OCI-LY1 (cell line): ENCODE measurements around the gene TOP3B.

Experiments
- H2AFZ ChIP-seq: fragments of 200-600 bp; sonication (generic), shearing (Covaris generic); 2 replicates; pipeline ENCODE4 v1.6.0; 2014; ENCODE audit warnings: antibody characterized with exemption, mild to moderate bottlenecking, low read length
- H3F3A ChIP-seq: fragments of 200-600 bp; sonication (generic), shearing (Covaris generic); 2 replicates; pipeline ENCODE4 v1.6.0; 2014; ENCODE audit warnings: mild to moderate bottlenecking, antibody characterized with exemption, low read length, moderate library complexity; ENCODE audit not compliant: insufficient read depth
- H3K27ac ChIP-seq: fragments of 200-600 bp; sonication (generic); 2 replicates; pipeline ENCODE4 v1.5.1; 2014; ENCODE audit warnings: low read length, mixed run types, mild to moderate bottlenecking, low read depth; ENCODE audit not compliant: poor library complexity, severe bottlenecking
- H3K27me3 ChIP-seq: fragments of 200-600 bp; sonication (generic); 2 replicates; pipeline ENCODE4 v1.6.0; 2014; ENCODE audit warnings: antibody characterized with exemption, mild to moderate bottlenecking, low read length, moderate library complexity; ENCODE audit not compliant: insufficient read depth
- H3K36me3 ChIP-seq: fragments of 200-600 bp; sonication (generic); 2 replicates; pipeline ENCODE4 v1.6.1; 2014; ENCODE audit warnings: mild to moderate bottlenecking, antibody characterized with exemption, low read length, moderate library complexity, mixed read lengths; ENCODE audit not compliant: insufficient read depth
- H3K4me1 ChIP-seq: fragments of 200-600 bp; sonication (generic); 2 replicates; pipeline ENCODE4 v1.5.1; 2014; ENCODE audit warnings: mild to moderate bottlenecking, low read length, moderate library complexity; ENCODE audit not compliant: insufficient read depth, severe bottlenecking
- H3K4me2 ChIP-seq: fragments of 200-600 bp; sonication (generic), shearing (Covaris generic); 2 replicates; pipeline ENCODE4 v1.6.1; 2014; ENCODE audit warnings: low read length
- H3K4me3 ChIP-seq: fragments of 200-600 bp; sonication (generic); 2 replicates; pipeline ENCODE4 v1.5.1; 2014; ENCODE audit warnings: low read length, low read depth, mild to moderate bottlenecking, mixed read lengths; ENCODE audit not compliant: poor library complexity, severe bottlenecking
- H3K79me2 ChIP-seq: fragments of 200-600 bp; shearing (Covaris generic); 2 replicates; pipeline ENCODE4 v1.6.1; 2016; ENCODE audit warnings: mixed run types, low read length, mixed read lengths; ENCODE audit not compliant: insufficient read depth
- H3K9ac ChIP-seq: fragments of 200-600 bp; sonication (generic), shearing (Covaris generic); 2 replicates; pipeline ENCODE4 v1.6.1; 2014; ENCODE audit warnings: mild to moderate bottlenecking, low read length, mixed read lengths
- H3K9me2 ChIP-seq: fragments of 200-600 bp; sonication (generic), shearing (Covaris generic); 2 replicates; pipeline ENCODE4 v1.6.1; 2014; ENCODE audit warnings: low read depth, mild to moderate bottlenecking, low read length, mixed read lengths
- H3K9me3 ChIP-seq: fragments of 200-600 bp; shearing (Covaris generic); 2 replicates; pipeline ENCODE4 v1.6.1; 2014; ENCODE audit warnings: low read length, mixed read lengths
- H4K20me1 ChIP-seq: fragments of 200-600 bp; sonication (generic), shearing (Covaris generic); 2 replicates; pipeline ENCODE4 v1.6.0; 2016; ENCODE audit warnings: mild to moderate bottlenecking, low read length; ENCODE audit not compliant: insufficient read depth
- EZH2 ChIP-seq: fragments of 200-600 bp; sonication (generic), shearing (Covaris generic); IDR thresholded peaks from 2 replicates; pipeline ENCODE4 v1.8.0; 2017; ENCODE audit warnings: borderline replicate concordance, mixed run types, mild to moderate bottlenecking, antibody characterized with exemption, low read length, moderate library complexity, mixed read lengths
- TF ChIP-seq, protein P1 (sequence below): fragments of 200-600 bp; sonication (generic), shearing (Covaris generic); IDR thresholded peaks from 2 replicates; pipeline ENCODE4 v1.5.1; 2017; ENCODE audit warnings: mild to moderate bottlenecking, antibody characterized with exemption, low read length, moderate library complexity, mixed read lengths

Gene TOP3B

DNA sequence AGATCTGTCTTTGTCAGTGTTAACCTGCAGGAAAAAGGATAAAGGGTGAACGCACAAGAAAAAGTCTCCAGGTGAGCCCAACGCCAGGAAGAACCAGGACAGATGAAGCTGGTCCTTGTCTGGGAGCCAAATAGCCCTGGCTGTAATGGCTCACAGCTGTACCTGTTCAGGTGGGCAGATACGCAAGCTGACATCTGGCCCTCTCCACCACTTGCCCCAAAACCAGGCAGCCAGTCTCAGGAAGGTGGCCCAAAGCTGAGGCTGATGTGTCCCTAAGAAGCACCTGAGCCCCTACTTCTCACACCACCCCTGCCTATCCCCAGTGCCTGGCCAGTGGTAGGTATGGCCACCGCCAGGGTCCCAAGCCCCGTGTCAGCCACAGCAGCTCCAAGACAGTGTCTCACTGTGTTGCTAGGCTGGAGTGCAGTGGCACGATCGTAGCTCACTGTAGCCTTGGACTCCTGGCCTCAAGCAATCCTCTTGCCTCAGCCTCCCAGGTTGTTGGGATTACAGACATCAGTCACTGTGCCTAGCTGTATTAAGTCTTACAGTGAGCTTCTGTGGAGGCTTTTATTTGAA is 14.8 kb downstream of the TOP3B start:
- H3F3A ChIP-seq, result no peaks in the 10 kb centered on the region
- H3K27ac ChIP-seq, result no peak overlapping the region
- no peaks in the 10 kb centered on the region for H3K4me1 ChIP-seq
- H3K9me3 ChIP-seq, result no peaks in the 10 kb centered on the region
- H2AFZ ChIP-seq, result no peak overlapping the region
- H4K20me1 ChIP-seq, result no peaks in the 10 kb centered on the region
- no peak overlapping the region for H3K4me2 ChIP-seq
- H3K9ac ChIP-seq, result no peak overlapping the region
- H3K4me3 ChIP-seq, result no peak overlapping the region
- H3K79me2 ChIP-seq, result no peaks in the 10 kb centered on the region
- H3K36me3 ChIP-seq, result peaks cover 93% of the 10 kb centered on the region
- TF ChIP-seq, protein P1, sequence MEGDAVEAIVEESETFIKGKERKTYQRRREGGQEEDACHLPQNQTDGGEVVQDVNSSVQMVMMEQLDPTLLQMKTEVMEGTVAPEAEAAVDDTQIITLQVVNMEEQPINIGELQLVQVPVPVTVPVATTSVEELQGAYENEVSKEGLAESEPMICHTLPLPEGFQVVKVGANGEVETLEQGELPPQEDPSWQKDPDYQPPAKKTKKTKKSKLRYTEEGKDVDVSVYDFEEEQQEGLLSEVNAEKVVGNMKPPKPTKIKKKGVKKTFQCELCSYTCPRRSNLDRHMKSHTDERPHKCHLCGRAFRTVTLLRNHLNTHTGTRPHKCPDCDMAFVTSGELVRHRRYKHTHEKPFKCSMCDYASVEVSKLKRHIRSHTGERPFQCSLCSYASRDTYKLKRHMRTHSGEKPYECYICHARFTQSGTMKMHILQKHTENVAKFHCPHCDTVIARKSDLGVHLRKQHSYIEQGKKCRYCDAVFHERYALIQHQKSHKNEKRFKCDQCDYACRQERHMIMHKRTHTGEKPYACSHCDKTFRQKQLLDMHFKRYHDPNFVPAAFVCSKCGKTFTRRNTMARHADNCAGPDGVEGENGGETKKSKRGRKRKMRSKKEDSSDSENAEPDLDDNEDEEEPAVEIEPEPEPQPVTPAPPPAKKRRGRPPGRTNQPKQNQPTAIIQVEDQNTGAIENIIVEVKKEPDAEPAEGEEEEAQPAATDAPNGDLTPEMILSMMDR, result no peak
- TF ChIP-seq EZH2, result no peak
- H3K27me3 ChIP-seq, result no peaks in the 10 kb centered on the region
- H3K9me2 ChIP-seq, result no peaks in the 10 kb centered on the region

DNA sequence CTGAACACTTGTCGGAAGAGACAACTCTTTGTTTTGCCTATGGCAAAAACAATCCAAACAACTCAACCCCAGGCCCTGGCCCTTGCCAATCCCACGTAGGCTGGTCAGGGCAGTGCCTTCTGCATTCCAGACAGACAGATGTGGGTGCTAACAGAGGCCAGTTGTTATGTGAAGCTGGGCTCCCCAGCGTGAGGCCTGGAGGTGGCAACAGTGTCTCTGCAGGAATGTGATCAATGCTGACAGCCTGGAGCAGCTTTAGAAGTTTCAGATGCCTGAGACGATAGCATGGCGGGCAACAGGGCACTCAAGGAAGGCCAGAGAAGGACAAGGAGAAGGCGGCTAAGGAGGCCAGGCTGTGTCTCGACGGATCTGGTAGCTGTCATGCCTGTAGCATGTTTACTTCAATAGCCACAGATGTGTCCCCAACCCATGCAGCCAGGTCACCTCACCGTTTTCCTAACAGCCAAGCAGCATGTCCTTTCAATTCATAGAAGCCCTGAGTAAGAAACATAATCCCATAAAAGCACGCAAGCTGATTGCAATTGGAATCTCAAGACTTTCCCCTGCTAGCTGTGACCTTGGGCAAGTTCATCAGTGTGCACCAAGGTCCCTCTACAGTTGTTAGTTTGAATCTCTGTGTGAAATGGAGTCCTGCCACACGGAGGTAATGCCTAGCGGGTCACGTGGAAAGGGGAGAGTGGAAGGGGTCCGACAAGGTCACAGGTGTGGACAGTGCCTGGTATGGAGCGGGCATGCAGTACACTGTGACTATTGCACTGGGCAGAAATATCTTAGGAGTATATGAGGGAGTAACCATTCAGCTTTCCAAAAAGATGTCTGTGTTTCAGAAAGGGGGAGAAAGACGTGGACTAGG is 15.7 kb downstream of the TOP3B start:
- H3K9me3 ChIP-seq, result no peaks in the 10 kb centered on the region
- H3K36me3 ChIP-seq, result peaks cover 94% of the 10 kb centered on the region
- H3K4me3 ChIP-seq, result no peak overlapping the region
- no peak for TF ChIP-seq EZH2
- TF ChIP-seq, protein P1, result no peak
- no peaks in the 10 kb centered on the region for H3F3A ChIP-seq
- no peaks in the 10 kb centered on the region for H3K9me2 ChIP-seq
- no peak overlapping the region for H2AFZ ChIP-seq
- H4K20me1 ChIP-seq, result no peaks in the 10 kb centered on the region
- no peaks in the 10 kb centered on the region for H3K4me1 ChIP-seq
- no peaks in the 10 kb centered on the region for H3K79me2 ChIP-seq
- no peaks in the 10 kb centered on the region for H3K27me3 ChIP-seq
- no peak overlapping the region for H3K4me2 ChIP-seq
- no peak overlapping the region for H3K27ac ChIP-seq
- H3K9ac ChIP-seq, result no peak overlapping the region

DNA sequence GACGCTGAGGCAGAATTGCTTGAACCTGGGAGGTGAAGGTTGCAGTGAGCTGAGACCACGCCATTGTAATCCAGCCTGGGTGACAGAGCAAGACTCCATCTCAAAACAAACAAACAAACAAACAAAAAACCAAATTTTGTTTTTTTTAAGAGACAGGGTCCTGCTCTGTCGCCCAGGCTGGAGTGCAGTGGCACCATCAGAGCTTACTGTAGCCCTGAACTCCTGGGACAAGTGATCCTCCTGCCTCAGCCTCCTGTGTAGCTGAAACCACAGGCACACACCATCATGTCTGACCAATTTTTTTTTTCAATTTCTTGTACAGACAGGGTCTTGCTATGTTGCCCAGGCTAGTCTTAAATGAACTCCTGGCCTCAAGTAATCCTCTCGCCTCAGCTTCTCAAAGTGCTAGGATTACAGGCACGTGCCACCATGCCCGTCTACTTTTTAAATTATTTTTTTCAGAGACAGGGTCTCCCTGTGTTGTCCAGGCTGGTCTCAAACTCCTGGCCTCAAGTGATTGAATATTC is 16.8 kb downstream of the TOP3B start:
- no peaks in the 10 kb centered on the region for H3K9me2 ChIP-seq
- H3K4me1 ChIP-seq, result no peaks in the 10 kb centered on the region
- H4K20me1 ChIP-seq, result no peaks in the 10 kb centered on the region
- H3K79me2 ChIP-seq, result no peaks in the 10 kb centered on the region
- no peak overlapping the region for H3K4me2 ChIP-seq
- no peaks in the 10 kb centered on the region for H3F3A ChIP-seq
- TF ChIP-seq, protein P1, result no peak
- no peak for TF ChIP-seq EZH2
- no peak overlapping the region for H3K27ac ChIP-seq
- H3K36me3 ChIP-seq, result peaks cover 93% of the 10 kb centered on the region
- no peaks in the 10 kb centered on the region for H3K9me3 ChIP-seq
- H3K4me3 ChIP-seq, result no peak overlapping the region
- no peak overlapping the region for H2AFZ ChIP-seq
- H3K9ac ChIP-seq, result no peak overlapping the region
- no peaks in the 10 kb centered on the region for H3K27me3 ChIP-seq
